K562 (cell line): ENCODE measurements around the gene ADGRE3. TPM values are rescaled to one million over a fixed set of nuclear protein-coding genes. Genes with fewer than 3 reads are reported as not detected.
A peak's percentile ranks its signal among the peaks of the same experiment; 100 is the strongest.

Experiments
- CBFA2T2 ChIP-seq: fragments of 450-650 bp; conservative IDR thresholded peaks from 2 replicates; pipeline ENCODE4 v1.6.1; 2017; ENCODE audit warnings: mild to moderate bottlenecking
- CBFA2T3 ChIP-seq: fragments of 450-650 bp; IDR thresholded peaks from 2 replicates; pipeline ENCODE4 v1.6.1; 2017
- CBX1 ChIP-seq: sonication (generic); IDR thresholded peaks from 2 replicates; pipeline ENCODE4 v1.6.1; 2016; ENCODE audit warnings: antibody characterized with exemption, low read depth, mild to moderate bottlenecking
- DPF2 ChIP-seq: fragments of 450-650 bp; IDR thresholded peaks from 2 replicates; pipeline ENCODE4 v1.6.1; 2016
- ETV1 ChIP-seq: fragments of 450-650 bp; conservative IDR thresholded peaks from 2 replicates; pipeline ENCODE4 v1.6.1; 2016; ENCODE audit warnings: missing genetic modification characterization, control low read depth, low read depth, missing compliant biosample characterization
- HMG20B ChIP-seq: fragments of 250-450 bp; sonication (Bioruptor Pico); IDR thresholded peaks from 2 replicates; pipeline ENCODE4 v1.5.0; 2021; ENCODE audit warnings: mild to moderate bottlenecking
- HNRNPL ChIP-seq: fragments of 200-400 bp; formaldehyde crosslinking; IDR thresholded peaks from 2 replicates; pipeline ENCODE4 v1.6.1; 2017; ENCODE audit warnings: low read depth, mild to moderate bottlenecking, low read length
- IRF9 ChIP-seq: fragments of 450-650 bp; IDR thresholded peaks from 2 replicates; pipeline ENCODE4 v1.6.1; 2016; ENCODE audit warnings: missing biosample characterization, missing genetic modification characterization
- KDM1A ChIP-seq, 2 experiments: fragments of 450-650 bp; IDR thresholded peaks; 2 replicates each; pipeline ENCODE4 v1.6.1; 2016; ENCODE audit warnings: mild to moderate bottlenecking in 2 of 2
- KDM5B ChIP-seq: fragments of 200-600 bp; sonication (generic); IDR thresholded peaks from 2 replicates; pipeline ENCODE4 v1.6.1; 2012; ENCODE audit warnings: low read depth, mild to moderate bottlenecking, moderate library complexity, low read length, control low read depth, inconsistent platforms; ENCODE audit not compliant: insufficient replicate concordance
- NR1H2 ChIP-seq: sonication (generic); formaldehyde crosslinking; IDR thresholded peaks from 2 replicates; pipeline ENCODE4 v1.4.0; 2020; ENCODE audit warnings: mild to moderate bottlenecking, missing genetic modification reagents
- PHF8 ChIP-seq: fragments of 200-600 bp; sonication (generic); IDR thresholded peaks from 2 replicates; pipeline ENCODE4 v1.6.1; 2012; ENCODE audit warnings: mixed run types, mild to moderate bottlenecking, inconsistent platforms, low read length, moderate library complexity, borderline replicate concordance
- RNF219 ChIP-seq: fragments of 250-450 bp; sonication (Bioruptor Pico); IDR thresholded peaks from 2 replicates; pipeline ENCODE4 v1.5.0; 2022; ENCODE audit warnings: mild to moderate bottlenecking
- SMAD1 ChIP-seq: fragments of 150-350 bp; IDR thresholded peaks from 2 replicates; pipeline ENCODE4 v1.6.1; 2014; ENCODE audit warnings: low read length, low read depth; ENCODE audit not compliant: partially characterized antibody
- SMARCA5 ChIP-seq: fragments of 450-650 bp; IDR thresholded peaks from 2 replicates; pipeline ENCODE4 v1.6.1; 2016
- TRIM24 ChIP-seq, 2 experiments: fragments of 450-650 bp; IDR thresholded peaks; 2 replicates each; pipeline ENCODE4 v1.6.1; 2016
- XRCC5 ChIP-seq: fragments of 200-400 bp; formaldehyde crosslinking; IDR thresholded peaks from 2 replicates; pipeline ENCODE4 v1.6.1; 2017; ENCODE audit warnings: low read depth, mild to moderate bottlenecking, low read length
- ZBTB1 ChIP-seq: sonication (generic); formaldehyde crosslinking; IDR thresholded peaks from 2 replicates; pipeline ENCODE4 v1.8.1; 2023; ENCODE audit warnings: missing genetic modification reagents, low read depth, mild to moderate bottlenecking, borderline replicate concordance
- ZBTB33 ChIP-seq: sonication (generic); formaldehyde crosslinking; IDR thresholded peaks from 2 replicates; pipeline ENCODE4 v1.8.1; 2023; ENCODE audit warnings: mild to moderate bottlenecking, missing genetic modification reagents
- ZNF217 ChIP-seq: sonication (generic); formaldehyde crosslinking; IDR thresholded peaks from 2 replicates; pipeline ENCODE4 v1.8.0; 2022; ENCODE audit warnings: mild to moderate bottlenecking, missing genetic modification reagents
- ZNF518B ChIP-seq: fragments of 250-450 bp; sonication (Bioruptor Pico); IDR thresholded peaks from 2 replicates; pipeline ENCODE4 v1.5.0; 2021; ENCODE audit warnings: mild to moderate bottlenecking, moderate library complexity
- ZNF589 ChIP-seq: fragments of 200-800 bp; sonication (Bioruptor generic); IDR thresholded peaks from 2 replicates; pipeline ENCODE4 v1.6.1; 2016; ENCODE audit warnings: low read depth, missing genetic modification characterization, missing compliant biosample characterization
- polyA plus RNA-seq, 8 experiments: library from polyadenylated mRNA; depleted of rRNA in 4 of 8; stranded (reverse) in 5 of 8; unstranded in 3 of 8; fragments of >200 nt; fragmentation: Nextera tagmentation in 2 of 8; fragmentation: Illumina TruSeq in 1 of 8; extraction: Ambion mirVana in 2 of 8; extraction: Trizol in 1 of 8; gene quantifications; 2 replicates each; pipeline versions ENCODE4 v1.2.1 to v1.2.3, GENCODE V29; 2011 to 2014; ENCODE audit warnings: inconsistent platforms in 1 of 8, missing spikeins in 1 of 8
- total RNA-seq, 7 experiments: library from RNA; depleted of rRNA in 6 of 7; stranded (reverse); fragments of >200 nt in 6 of 7; fragmentation: Illumina TruSeq in 2 of 7; extraction: Trizol in 2 of 7; gene quantifications; 2 replicates each; pipeline versions ENCODE4 v1.2.1 to v1.2.3, GENCODE V29; 2011 to 2021; ENCODE audit warnings: low replicate concordance in 1 of 7

Gene ADGRE3
- total and polyA plus RNA-seq, 9 of the 15 experiments (the other 6 are each of a cell fraction or from before 2014, with no cell fraction given) = not detected

- peak; percentile 82; the same call in 1 of the 2 replicates for TF ChIP-seq SMARCA5
- no peak for TF ChIP-seq KDM5B
- no peak for TF ChIP-seq ZBTB33 (CRISPR knock-in tag)
- TF ChIP-seq IRF9 = no peak
- peak; percentile 91 for TF ChIP-seq CBFA2T3
- peak; percentile 64 to 67; a peak in 3 of 4 replicates for TF ChIP-seq TRIM24 (IDR thresholded peaks at IDR 0.05)
- TF ChIP-seq ZNF217 (CRISPR knock-in tag) = no peak
- TF ChIP-seq XRCC5 = no peak
- peak; percentile 84 for TF ChIP-seq CBFA2T2
- peak; percentile 38; the same call in 1 of the 2 replicates for TF ChIP-seq DPF2
- peak; percentile 41; the same call in 1 of the 2 replicates for TF ChIP-seq CBX1
- no peak for TF ChIP-seq ETV1
- TF ChIP-seq ZNF589 (CRISPR knock-in tag) = no peak
- no peak for TF ChIP-seq HMG20B
- TF ChIP-seq NR1H2 (CRISPR knock-in tag) = no peak
- peak; percentile 92 to 96 for TF ChIP-seq KDM1A (IDR thresholded peaks at IDR 0.05)
- no peak for TF ChIP-seq SMAD1
- TF ChIP-seq HNRNPL = no peak
- TF ChIP-seq PHF8 = no peak
- TF ChIP-seq ZBTB1 (CRISPR knock-in tag) = no peak
- no peak for TF ChIP-seq RNF219
- no peak for TF ChIP-seq ZNF518B (CRISPR knock-in tag)
These were observed 93.9 kb downstream of the ADGRE3 start (continued) for GRCh38 chr19:14580623-14581237.
